Tibial nerve (tissue), 4 donors: ENCODE results near the gene PRRG4.

Experiments
- CTCF ChIP-seq, 5 experiments: fragments of 200-600 bp in 3 of 5; fragments of 450-650 bp in 2 of 5; sonication (generic) in 3 of 5; IDR thresholded peaks; one replicate each; pipeline ENCODE4 v1.5.1; 2016 to 2019; ENCODE audit warnings: antibody characterized with exemption in 5 of 5, mild to moderate bottlenecking in 3 of 5, moderate library complexity in 2 of 5
- EP300 ChIP-seq, 2 donors: sonication (generic); formaldehyde crosslinking; IDR thresholded peaks; one replicate each; pipeline ENCODE4 v1.6.1; 2017; ENCODE audit warnings: antibody characterized with exemption in 2 of 2, mild to moderate bottlenecking in 1 of 2
- POLR2A ChIP-seq, 2 donors: fragments of 450-650 bp; IDR thresholded peaks; one replicate each; pipeline ENCODE4 v1.6.1; 2017; ENCODE audit warnings: antibody characterized with exemption in 2 of 2, mild to moderate bottlenecking in 2 of 2, moderate library complexity in 2 of 2

GRCh38 chr11:32861850-32862577 is 32.3 kb downstream of the PRRG4 start:
- no peak for TF ChIP-seq CTCF (IDR thresholded peaks at IDR 0.05)
- TF ChIP-seq EP300 (IDR thresholded peaks at IDR 0.05), result no peak
- TF ChIP-seq POLR2A (IDR thresholded peaks at IDR 0.05), result no peak
